Limb (tissue), 2 donors: ENCODE results near the gene FAM222A.

Source experiments
- DNase-seq, 2 donors: peaks; one replicate each; pipeline ENCODE4 v3.0.0-alpha.2; 2016; ENCODE audit errors: extremely low spot score in 2 of 2

The FAM222A gene

GRCh38 chr12:109818905-109819500 is 105.4 kb downstream of the FAM222A start:
- no peak for DNase-seq
